DMS 273 (cell line): Measurements from ENCODE around the gene STARD13.
A peak's percentile ranks its signal among the peaks of the same experiment; 100 is the strongest.

Experiments
- DNase-seq: peaks from one replicate; lab custom pipeline; 2025; ENCODE audit not compliant: unreplicated experiment; lab: John Stamatoyannopoulos, UW

STARD13 gene

GRCh38 chr13:33100886-33101285 is 184.7 kb downstream of the STARD13 start:
- DNase-seq: no peak

GRCh38 chr13:33099860-33100259 is 185.7 kb downstream of the STARD13 start:
- DNase-seq: no peak

GRCh38 chr13:33096886-33097605 is 188.5 kb downstream of the STARD13 start:
- no peak for DNase-seq

GRCh38 chr13:33092073-33092987 is 193.2 kb downstream of the STARD13 start:
- DNase-seq: no peak

- DNase-seq: no peak
Measured at GRCh38 chr13:33091415-33091774, 194.2 kb downstream of the STARD13 start.

GRCh38 chr13:33090755-33091414 is 194.7 kb downstream of the STARD13 start:
- DNase-seq: no peak

- DNase-seq: no peak
Measured at GRCh38 chr13:33089311-33089710, 196.2 kb downstream of the STARD13 start.

- DNase-seq: no peak
Measured at GRCh38 chr13:33087790-33088189, 197.8 kb downstream of the STARD13 start.

GRCh38 chr13:33087091-33087490 is 198.5 kb downstream of the STARD13 start:
- DNase-seq: no peak

- DNase-seq: no peak
Measured at GRCh38 chr13:33083054-33083453, 202.5 kb downstream of the STARD13 start.

- DNase-seq: peak; percentile 24
Measured at GRCh38 chr13:33081666-33082065, 203.9 kb downstream of the STARD13 start.

- DNase-seq: no peak
Measured at GRCh38 chr13:33080972-33081590, 204.5 kb downstream of the STARD13 start.

- no peak for DNase-seq
Measured at GRCh38 chr13:33079960-33080359, 205.6 kb downstream of the STARD13 start.

GRCh38 chr13:33078263-33078662 is 207.3 kb downstream of the STARD13 start:
- peak; percentile 9 for DNase-seq

- DNase-seq: no peak
Measured at GRCh38 chr13:33076001-33076992, 209.3 kb downstream of the STARD13 start.

GRCh38 chr13:33073338-33073737 is 212.2 kb downstream of the STARD13 start:
- DNase-seq: no peak

GRCh38 chr13:33072759-33073158 is 212.8 kb downstream of the STARD13 start:
- DNase-seq: no peak

GRCh38 chr13:33072282-33072681 is 213.3 kb downstream of the STARD13 start:
- no peak for DNase-seq

- DNase-seq: no peak
Measured at GRCh38 chr13:33070713-33071112, 214.8 kb downstream of the STARD13 start.

- peak; percentile 28 for DNase-seq
Measured at GRCh38 chr13:33069365-33069764, 216.2 kb downstream of the STARD13 start.
